ENCODE measurements around the gene RBKS. TPM values are rescaled to one million over a fixed set of nuclear protein-coding genes. Genes with fewer than 3 reads are reported as not detected.

Gene RBKS
- total RNA-seq, 1 donor from 2014 or later: 1.4 TPM

DNA sequence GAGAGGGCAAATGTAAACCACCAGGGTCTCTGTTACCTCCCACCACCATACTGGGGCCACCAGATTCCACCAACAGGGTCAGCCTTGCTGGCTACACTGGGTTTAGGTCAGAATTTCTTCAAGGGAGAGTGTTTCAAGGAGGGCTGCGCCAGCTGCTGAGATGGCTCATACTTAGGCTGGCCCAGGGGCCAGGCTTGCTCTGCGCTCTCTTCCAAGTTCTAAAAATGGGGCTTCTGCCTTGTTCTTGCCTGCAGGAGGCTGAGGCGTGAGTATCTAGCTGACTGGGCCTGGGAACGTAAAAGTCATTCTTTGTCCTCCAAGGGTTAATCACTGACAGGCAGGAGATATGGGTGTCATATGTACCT lies 90.6 kb downstream of the RBKS start:
- DNase-seq (ENCODE audit: low read depth in 2 of 2): no peak

DNA sequence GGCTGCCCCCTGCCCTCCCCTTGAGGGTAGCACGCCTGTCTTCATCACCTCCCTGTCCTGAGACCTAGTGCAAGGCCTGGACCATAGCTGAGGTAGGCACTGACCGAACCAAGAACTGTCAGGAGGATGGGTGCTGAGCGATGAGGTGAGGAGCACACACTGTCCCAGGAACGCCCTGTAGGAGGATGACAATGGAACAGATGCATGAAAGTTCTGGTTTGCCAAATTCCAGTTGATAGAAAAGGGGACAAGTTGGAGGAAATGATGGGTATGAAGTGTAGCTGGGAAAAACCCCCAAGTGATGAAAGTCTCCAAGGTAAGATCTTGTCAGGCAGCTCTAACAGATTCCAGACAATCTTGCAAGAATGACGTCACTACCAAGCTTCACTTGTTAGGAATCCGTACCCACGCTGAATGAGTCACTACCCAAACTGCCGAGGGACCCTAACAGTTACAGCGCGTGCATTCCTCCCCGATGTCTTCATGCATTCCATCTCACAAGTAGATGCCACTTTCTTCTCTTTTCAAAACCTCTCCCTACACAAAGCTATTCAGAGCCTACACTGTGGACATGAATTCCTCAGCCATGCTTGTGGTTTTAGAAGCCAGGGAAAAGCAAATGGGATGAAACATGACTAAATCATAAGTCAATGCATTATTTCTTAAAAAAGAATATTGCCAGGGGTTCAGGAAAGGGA lies 91.1 kb downstream of the RBKS start:
- DNase-seq (ENCODE audit: low read depth in 2 of 2): peak; percentile 22 to 98

GRCh38 chr2:27798486-27798885 lies 91.7 kb downstream of the RBKS start:
- DNase-seq (ENCODE audit: low read depth in 2 of 2): no peak

GRCh38 chr2:27797841-27798240 lies 92.3 kb downstream of the RBKS start:
- DNase-seq (ENCODE audit: low read depth in 2 of 2): no peak

GRCh38 chr2:27796791-27797765 lies 93.1 kb downstream of the RBKS start:
- no peak for DNase-seq (ENCODE audit: low read depth in 2 of 2)

- DNase-seq (ENCODE audit: low read depth in 2 of 2): peak; percentile 48 to 84
These were observed 94.3 kb downstream of the RBKS start for GRCh38 chr2:27795868-27796277.

DNA sequence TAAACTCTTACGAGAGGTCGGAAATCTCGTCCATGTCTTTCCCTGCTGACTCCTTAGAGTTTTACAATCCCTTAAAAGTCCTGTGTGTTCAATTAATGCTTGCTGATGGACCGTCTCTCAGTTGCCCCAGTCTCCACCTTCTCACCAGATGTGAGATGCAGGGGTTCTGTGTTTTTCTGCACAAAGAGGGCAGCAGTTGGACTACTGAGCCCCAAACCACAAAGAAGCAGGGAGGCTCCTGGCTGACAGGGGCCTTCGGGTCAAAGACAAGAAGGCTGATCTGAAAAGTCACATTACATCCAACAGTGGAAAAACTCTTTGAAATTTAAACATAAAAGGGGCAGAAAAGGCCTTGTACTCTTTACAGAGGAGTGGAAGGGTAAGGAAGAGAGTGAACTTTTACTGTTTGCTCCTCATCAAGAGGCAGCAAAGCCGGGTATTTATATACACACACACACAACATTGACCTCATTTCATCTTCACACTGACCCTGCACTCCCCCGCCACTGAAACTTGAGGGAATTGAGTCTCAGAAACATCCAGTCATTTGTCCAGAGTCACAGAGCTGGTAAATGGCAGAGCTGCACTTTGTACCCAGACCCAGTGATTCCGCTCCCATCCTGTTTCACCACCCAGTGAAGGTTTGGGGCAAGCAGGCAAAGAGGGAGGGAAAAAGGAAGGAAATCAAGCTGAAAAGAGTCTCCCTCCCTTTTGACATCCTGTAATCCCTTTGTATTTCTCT lies 94.9 kb downstream of the RBKS start:
- peak in 1 of 2 donors; percentile 38 for DNase-seq (ENCODE audit: low read depth in 2 of 2)

- peak in 1 of 2 donors; percentile 46 for DNase-seq (ENCODE audit: low read depth in 2 of 2)
These were observed 97.4 kb downstream of the RBKS start for GRCh38 chr2:27792759-27793158.

DNA sequence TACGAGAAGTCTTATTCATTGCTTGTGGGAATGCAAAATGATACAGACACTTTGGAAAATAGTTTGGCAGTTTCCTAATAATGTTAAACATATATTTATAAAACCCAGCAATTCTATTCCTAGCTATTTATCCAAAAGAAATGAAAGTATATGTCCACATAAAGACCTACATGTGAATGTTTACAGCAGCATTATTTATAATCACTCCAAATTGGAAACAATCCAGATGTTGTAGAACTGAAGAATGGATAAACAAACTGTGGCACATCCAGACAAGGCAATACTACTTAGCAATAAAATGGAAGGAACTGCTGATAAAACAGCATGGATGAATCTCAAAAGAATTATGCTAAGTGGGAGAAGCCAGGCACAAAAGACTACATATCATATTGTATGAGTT lies 99.4 kb downstream of the RBKS start:
- DNase-seq (ENCODE audit: low read depth in 2 of 2): no peak

GRCh38 chr2:27782701-27783100 lies 107.5 kb downstream of the RBKS start:
- DNase-seq (ENCODE audit: low read depth in 2 of 2): no peak

GRCh38 chr2:27781496-27781895 lies 108.7 kb downstream of the RBKS start:
- no peak for DNase-seq (ENCODE audit: low read depth in 2 of 2)

- peak; percentile 79 to 91 for DNase-seq (ENCODE audit: low read depth in 2 of 2)
These were observed 110.7 kb downstream of the RBKS start for GRCh38 chr2:27779417-27780055.

DNA sequence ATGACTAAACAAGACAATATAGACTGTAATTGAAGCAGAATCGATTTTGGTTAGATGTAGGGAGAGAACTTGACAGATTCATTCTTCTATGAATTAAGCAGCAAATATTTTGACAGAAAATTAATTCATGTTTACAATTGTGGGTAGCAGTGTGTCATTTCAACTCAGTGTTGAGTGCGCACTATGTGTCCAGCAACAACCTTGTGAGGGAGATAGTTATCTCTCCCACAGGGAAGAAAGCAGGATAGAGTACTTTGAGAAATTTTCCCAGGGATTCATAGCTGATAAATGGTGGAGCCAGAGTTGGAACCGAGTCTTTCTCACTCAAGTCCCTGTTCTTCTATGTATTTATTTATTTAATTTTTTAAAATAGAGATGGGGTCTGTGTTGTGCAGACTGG lies 113.5 kb downstream of the RBKS start:
- DNase-seq (ENCODE audit: low read depth in 2 of 2): no peak

GRCh38 chr2:27776097-27776496 lies 114.1 kb downstream of the RBKS start:
- DNase-seq (ENCODE audit: low read depth in 2 of 2): no peak

- peak in 1 of 2 donors; percentile 35 for DNase-seq (ENCODE audit: low read depth in 2 of 2)
These were observed 116.2 kb downstream of the RBKS start for GRCh38 chr2:27773959-27774358.

GRCh38 chr2:27772804-27773203 lies 117.4 kb downstream of the RBKS start:
- peak; percentile 9 to 32 for DNase-seq (ENCODE audit: low read depth in 2 of 2)

DNA sequence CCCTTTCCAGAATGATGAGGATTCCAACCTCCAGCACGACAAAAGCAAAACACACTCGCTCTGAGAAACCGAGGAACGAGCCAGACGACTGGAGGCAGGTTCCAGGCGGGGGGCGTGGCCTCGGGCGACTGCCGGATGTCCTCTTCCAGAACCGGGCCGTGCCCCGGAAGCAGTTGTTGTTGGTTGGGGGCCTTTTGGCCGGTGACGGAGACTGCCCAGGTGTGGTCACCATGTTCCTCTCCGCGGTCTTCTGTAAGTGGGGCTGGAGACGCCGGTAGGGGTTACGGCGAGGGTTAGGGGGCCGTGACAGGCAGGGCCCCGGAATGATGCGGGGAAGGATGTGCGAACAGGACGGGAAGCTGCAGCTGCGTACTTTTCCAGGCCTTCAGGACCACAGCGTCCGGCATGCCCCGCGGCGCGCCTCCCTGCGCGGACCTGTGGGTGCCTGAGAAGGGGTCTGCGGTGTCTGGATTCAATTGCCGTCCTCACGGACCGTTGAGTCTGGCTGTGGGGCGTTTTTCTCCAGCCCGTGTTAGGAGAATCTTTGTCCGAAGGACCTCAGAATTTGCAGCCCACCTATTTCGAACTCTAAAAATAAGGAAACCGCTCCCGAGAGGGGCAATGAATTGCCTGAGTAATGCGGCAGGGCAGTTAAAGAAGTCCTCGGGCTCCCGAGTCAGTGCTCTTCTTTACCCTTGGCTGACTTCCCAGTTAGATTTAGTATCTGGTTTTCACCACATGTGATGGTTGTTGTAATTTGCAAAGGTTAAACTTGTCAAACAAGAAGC lies 118.4 kb downstream of the RBKS start, which contains the start of gene MRPL33:
TSS of gene MRPL33 (plus strand) at position 172 of the 788 bp plus-strand sequence. CDS start at position 231, 59 bp downstream.
- DNase-seq (ENCODE audit: low read depth in 2 of 2): peak; percentile 86 to 90

DNA sequence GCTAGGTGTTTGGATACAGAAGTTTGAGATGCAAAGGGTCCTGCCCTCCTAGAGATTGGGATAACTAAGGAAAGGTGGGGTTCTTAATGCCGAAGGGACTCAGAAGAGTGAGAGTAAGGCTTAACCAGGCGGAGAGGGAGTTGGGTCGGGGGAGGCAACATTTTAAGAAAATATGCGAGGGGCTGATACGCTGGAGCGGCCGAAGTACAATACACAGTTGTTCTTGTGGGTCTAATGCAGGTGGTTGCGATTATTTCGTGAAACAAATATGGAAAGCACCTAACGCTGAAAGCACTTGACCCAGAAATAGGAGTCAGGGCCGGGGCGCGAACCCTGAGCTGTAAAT lies 119.0 kb downstream of the RBKS start:
- DNase-seq (ENCODE audit: low read depth in 2 of 2): no peak

DNA sequence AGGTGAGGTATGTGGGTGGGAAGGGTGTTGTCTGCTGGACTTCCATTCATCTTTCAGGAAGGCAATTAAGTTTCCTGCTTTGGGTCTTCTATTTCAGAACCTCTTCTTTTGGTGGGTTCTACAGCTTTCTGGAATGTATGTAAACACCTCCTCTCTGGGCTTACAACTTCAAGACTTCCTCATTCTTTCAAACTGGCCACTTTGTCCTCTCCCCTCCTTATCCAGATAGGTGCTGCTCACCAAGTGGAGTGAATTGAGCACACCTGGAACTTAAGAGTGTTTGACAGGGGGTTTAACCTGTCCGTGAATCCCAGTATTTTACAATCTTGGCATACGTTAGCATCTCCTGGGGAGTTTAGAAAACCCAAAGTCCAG lies 123.9 kb downstream of the RBKS start:
- no peak for DNase-seq (ENCODE audit: low read depth in 2 of 2)

DNA sequence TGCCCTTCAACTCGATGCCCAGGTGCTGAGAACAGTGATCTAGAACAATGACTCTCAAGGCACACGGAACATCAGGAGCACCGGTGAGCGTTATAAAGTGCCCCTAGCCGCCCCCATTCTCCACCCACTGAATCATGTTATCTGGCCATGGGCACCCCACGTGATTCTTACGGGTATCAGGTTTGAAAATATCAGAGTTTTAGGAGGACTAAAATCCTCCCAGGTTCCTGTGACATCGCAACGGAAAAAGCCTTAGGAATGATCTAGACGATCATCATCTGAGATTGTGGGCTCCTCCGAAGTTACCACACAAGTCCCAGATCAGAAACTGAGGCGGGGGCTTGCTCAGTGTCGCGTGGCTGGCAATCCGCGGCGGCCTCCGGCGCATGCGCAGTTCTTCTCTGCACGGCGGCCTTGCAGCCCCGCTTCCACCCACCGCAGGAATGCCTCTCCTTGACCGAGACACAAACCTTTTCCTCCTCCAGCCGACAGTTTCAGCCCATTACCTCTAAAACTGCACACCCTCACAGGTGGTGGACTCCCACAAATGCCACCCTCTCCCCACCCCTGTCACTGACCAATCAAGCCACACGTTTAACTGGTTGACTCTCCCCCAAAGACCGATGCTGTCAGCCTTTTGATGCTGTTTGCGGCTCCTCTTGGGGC lies 124.4 kb downstream of the RBKS start:
- DNase-seq (ENCODE audit: low read depth in 2 of 2): peak; percentile 14 to 58
